ENCODE results near the gene C12orf57. TPM values are rescaled to one million over a fixed set of nuclear protein-coding genes. Genes with fewer than 3 reads are reported as not detected.

C12orf57 gene
- polyA plus RNA-seq, 5 donors: 179 to 281 (median 188) TPM

DNA sequence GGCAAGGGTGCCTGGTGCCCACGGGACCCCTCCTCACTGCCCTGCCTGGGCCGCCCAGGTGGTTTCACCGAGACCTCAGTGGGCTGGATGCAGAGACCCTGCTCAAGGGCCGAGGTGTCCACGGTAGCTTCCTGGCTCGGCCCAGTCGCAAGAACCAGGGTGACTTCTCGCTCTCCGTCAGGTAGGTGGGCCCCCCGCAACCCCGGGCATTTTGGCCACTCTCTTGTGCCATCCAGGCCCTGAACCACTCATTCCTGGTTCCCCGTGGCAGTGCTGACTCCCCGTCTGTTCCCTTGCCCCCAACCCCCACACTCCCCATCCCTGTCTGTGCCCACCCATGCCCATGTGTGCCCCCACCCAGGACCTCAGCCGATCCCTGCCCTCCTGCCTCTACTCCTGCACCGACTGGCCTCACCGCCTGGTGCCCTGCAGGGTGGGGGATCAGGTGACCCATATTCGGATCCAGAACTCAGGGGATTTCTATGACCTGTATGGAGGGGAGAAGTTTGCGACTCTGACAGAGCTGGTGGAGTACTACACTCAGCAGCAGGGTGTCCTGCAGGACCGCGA lies 7.8 kb downstream of the C12orf57 start:
- DNase-seq: no peak

DNA sequence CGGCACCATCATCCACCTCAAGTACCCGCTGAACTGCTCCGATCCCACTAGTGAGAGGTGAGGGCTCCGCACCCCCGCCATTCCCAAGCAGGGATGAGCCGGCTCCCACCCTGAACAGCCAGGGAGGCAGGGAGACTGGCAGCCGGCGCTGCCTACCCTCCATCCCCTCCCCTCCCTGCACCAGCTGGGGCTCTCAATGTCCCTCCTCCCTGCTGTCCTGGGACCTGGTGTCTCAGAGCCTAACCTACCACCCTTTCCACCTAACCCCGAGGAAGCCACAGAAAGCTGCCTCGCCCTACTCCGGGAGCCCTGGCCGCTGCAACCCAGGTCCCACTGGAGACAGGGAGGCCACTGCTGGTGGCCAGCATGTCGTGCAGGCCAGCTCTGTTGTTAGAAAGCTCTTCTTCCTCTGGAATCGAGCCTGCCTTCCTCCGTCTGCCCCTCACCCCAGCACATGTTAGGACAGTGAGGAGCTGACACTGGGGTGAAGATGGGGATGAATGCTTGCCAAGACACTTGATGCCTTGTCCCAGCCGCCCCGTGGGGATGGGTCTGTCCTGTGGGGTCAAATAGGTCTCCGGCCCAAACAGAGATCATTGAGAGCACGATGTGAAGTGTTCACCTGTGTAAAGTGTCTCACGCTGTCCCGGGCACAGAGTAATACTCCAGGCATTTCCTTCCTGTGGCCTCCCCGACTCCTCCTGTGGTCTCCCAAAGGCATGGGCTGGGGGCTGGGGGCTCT lies 8.5 kb downstream of the C12orf57 start:
- DNase-seq: no peak

DNA sequence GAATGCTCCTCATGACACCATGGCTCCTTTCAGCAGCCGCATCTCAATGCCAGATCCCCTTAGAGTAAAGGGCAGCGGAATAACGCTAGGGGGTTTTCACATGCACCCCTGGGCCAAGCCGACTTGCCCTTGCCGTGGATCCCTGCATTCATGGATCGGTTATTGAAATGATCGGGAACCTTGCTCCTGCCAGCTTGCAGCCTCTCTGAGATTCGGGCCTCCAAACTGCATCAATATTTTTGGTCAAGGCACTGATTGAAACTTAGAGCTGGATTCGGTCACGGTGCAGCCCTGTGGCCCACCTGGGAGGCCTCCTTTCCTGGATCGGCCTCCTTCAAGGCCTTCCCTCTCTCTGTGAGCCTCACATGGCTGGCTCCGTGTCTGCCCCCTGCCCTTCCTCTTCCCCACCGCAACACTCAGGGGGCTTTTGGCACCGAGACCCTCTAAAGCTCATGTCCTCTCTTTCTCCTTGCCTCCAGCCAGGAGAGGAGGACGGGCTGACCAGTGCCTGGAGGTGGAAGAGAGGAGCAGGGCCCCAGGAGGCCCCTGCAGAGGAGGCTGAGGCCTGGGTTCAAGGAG lies 9.1 kb downstream of the C12orf57 start:
- DNase-seq: no peak

DNA sequence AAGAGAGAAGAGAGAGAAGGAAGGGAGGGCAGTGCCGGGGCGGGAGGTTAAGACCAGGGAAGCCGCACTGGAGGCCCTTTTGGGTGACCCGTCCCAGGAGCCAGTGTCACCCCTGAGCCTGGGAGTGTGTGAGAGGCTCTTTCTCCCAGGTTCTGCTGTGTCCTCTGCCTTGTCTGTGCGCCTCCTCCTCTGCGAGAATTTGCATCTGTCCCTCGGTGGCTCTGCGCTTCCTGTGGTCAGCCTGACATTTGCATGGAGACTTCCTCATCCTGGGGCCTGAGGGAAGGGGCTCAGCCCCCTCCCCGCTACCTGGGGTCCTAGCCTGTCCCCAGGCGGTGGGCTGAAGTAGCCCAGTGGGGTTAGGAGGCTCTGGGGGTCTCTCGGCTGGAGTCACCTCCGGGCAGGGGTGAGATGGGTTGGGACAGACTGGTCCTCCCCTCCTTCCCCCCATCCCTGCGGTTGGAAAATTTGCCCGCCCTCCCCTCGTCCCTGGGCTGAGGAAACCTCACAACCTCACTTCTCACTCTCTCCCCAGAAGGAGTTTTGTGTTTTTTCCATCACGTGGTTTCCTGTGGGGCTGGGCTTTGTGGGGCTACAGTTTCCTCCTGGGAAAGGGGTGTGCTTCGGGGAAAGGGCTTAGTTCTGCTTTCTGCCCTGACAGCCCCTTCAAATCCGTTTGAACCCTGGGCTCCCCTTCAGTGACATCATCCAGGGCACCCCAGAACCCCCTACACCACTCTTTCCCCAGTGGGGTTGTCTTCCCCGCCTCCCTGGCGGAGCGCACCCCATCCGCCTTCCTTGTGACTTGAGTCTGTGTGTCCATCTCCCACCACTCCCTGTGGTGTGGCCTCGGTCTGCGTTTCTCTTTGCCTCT lies 9.9 kb downstream of the C12orf57 start:
- DNase-seq: no peak

DNA sequence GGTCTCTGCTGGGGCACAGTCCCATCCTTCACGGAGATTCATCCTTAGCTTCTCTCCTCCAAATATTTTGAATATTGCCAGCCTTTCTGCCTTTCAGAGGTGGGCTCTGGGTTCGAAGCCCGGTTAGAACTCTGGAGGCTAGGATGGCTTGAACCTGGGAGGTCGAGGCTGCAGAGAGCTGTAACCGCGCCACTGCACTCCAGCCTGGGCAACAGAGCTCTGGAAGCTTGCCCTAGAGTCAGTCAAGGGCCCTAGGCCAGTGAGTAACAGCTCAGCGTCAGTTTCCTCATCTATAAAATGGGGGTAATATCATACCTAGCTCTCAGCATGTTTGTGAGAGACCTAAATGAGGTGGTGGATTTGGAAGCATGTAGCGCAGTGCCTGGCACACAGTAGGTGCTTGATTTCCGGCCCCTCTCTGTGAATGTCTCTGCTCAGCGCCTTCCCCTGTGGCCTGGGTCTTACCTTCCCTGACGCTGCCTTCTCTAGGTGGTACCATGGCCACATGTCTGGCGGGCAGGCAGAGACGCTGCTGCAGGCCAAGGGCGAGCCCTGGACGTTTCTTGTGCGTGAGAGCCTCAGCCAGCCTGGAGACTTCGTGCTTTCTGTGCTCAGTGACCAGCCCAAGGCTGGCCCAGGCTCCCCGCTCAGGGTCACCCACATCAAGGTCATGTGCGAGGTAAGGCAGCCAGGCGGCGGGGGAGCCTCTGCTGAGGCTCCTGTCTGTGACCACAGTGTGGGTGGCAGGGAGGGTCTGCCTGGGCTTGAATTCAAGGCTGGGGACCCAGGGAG lies 10.7 kb downstream of the C12orf57 start:
- no peak for DNase-seq

DNA sequence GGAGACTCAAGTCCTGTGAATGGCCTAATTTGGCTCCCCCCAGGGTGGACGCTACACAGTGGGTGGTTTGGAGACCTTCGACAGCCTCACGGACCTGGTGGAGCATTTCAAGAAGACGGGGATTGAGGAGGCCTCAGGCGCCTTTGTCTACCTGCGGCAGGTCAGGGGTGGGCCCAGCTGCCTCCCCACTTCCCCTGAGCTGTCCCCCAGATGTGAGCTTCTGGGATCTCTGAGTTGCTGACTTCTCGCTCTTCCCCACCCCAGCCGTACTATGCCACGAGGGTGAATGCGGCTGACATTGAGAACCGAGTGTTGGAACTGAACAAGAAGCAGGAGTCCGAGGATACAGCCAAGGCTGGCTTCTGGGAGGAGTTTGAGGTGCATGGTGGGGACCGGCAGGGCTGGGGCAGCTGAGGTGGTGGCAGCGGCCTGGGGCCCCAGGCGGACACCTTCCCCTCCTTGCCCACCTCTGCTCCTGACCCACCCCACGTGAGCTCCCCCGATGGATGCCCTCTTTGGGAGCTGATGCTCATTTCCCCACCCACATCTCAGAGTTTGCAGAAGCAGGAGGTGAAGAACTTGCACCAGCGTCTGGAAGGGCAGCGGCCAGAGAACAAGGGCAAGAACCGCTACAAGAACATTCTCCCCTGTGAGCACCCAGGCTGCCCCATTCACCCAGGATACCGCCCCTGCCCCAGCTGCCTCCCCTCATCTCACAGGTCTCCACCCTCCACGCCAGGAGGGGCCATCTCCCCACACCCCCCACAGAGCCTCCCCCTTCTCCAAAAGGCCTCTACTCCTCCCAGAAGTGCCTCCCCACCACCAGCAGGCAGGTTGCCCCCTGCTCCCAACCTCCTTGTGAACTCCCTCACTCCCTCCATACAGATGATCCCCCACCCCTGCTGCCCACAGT lies 11.5 kb downstream of the C12orf57 start:
- no peak for DNase-seq

DNA sequence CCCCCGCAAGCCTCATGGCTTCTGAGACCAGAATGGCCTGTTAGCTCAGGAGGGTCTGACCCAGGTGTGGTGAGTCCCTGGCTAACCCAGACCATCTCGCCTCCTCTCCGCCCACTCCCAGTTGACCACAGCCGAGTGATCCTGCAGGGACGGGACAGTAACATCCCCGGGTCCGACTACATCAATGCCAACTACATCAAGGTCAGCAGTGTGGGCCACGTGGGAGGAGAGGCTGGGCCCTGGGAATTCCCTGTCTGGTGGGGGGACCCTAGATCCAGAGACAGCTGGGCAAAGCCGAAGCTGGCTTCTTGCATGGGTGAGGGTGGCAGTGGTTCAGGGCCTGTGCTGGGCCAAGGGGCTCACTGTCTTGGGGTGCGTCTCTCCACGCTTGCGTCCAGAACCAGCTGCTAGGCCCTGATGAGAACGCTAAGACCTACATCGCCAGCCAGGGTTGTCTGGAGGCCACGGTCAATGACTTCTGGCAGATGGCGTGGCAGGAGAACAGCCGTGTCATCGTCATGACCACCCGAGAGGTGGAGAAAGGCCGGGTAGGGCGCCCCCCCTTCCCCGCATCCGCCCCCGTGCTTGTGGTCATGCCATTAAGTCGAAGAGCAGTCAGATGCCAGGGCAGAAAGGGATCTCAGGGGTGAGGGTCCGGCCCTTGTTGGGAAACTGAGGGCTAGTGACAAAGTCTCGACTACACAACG lies 12.4 kb downstream of the C12orf57 start:
- no peak for DNase-seq

DNA sequence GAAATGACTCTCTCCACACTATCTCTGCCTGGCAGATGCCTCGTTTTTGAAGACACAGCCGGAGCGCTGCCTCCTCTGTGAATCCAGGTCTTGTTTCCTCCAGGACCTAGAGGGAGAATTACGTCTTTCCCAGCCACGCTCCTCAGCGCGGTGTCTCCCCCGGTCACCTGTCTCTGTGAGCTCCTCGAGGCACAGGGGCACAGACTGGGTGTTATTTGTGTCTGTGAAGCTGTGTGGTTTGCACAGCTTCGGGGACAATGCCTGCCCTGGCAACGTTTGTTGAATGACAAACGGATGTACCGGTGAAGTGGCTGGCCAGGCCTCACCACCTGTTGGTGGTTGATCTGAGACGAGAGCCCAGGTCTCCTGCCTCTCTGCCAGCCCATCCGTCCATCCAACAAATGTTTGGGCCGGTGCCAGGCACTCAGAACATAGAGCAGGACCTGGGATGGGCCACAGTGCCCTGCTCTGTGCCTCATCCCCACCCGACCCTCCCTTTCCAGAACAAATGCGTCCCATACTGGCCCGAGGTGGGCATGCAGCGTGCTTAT lies 13.4 kb downstream of the C12orf57 start:
- no peak for DNase-seq

DNA sequence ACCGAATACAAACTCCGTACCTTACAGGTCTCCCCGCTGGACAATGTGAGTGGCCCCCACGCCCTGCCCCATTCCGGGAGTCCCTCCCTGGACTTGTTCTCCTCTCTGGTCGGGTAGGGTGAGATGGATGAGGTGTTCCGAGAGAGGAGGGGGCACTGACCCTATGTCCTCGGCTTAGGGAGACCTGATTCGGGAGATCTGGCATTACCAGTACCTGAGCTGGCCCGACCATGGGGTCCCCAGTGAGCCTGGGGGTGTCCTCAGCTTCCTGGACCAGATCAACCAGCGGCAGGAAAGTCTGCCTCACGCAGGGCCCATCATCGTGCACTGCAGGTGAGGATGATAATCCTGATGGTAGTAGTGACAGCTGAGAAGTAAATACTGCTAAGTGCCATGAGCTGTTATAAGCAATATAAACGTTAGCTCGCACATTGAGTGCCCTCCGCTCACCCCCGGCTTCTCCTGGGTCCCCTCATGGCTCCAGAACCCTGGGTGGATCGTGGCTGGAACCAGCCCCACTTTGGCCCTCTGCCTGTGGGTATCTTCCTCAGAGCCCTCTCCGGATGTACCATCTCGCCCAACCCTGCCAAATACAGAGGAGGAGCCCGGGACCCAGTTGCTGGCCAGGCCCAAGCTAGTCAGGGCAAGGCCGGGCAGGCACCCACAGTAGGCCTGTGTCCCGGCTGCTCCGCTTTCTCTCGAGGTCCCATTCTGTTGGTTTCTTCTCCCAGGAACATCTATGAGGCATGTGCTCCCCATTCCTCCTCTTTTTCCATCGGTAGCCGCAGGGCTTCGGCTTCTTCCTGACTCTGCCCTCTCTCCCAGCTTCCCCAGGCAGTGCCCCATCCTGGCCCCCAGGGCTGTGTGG lies 14.2 kb downstream of the C12orf57 start:
- DNase-seq: no peak

DNA sequence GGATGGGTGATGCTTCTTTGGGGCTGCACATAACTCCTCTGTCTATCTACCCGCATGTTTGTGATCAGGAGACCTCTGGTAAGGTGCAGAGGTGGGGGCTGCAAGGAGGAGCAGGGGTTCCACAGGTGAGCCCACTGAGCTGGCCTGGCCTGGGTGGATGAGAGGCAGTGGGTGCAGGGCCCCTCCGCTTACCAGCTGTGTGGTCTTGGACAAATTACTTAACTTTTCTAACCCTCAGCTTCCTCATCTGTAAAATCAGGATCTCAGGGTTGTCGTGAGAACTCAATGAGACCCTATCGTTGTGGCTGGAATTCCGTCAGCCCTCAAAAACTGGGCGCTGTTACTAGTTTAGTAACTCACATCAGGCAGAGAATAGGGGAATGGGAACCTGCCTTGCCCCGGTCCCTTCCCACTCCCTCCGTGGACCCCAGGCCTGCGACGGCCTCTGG lies 14.8 kb downstream of the C12orf57 start:
- DNase-seq: no peak

DNA sequence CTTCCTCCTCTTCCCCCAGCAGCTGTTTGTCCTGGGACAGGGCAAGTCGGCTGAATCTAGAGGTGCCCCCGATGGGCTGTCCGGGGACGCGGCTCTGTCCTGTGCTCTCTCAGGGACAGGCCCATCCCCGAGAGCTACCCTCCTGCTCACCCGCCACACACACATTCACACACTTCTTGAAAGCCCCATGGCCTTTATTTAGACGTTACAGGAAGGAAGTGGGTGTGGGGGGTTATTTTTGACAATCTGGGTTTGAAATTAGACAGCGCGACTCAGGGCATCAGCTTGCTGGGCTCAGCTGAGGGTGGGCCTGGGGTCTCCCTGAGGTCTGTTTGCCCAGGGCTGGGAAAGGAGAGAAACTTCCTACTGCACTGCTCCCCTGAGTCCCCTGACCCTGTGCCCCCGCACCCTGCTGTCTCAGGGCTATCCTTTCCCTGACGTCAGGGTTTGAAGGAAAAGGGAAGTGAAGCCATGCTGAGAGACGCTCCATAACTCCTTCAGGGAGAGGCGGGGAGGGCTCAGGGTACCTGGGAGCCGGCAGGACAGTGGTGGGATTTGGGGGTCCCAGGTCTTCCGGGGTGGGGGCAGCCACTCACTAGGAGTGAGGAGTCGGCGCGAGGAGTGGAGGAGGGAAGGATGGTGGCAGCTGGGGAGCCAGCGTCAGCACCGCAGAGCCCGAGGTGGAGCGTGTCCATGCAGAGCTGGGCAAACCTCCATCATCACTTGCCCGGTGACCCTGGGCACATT lies 15.4 kb downstream of the C12orf57 start:
- no peak for DNase-seq

DNA sequence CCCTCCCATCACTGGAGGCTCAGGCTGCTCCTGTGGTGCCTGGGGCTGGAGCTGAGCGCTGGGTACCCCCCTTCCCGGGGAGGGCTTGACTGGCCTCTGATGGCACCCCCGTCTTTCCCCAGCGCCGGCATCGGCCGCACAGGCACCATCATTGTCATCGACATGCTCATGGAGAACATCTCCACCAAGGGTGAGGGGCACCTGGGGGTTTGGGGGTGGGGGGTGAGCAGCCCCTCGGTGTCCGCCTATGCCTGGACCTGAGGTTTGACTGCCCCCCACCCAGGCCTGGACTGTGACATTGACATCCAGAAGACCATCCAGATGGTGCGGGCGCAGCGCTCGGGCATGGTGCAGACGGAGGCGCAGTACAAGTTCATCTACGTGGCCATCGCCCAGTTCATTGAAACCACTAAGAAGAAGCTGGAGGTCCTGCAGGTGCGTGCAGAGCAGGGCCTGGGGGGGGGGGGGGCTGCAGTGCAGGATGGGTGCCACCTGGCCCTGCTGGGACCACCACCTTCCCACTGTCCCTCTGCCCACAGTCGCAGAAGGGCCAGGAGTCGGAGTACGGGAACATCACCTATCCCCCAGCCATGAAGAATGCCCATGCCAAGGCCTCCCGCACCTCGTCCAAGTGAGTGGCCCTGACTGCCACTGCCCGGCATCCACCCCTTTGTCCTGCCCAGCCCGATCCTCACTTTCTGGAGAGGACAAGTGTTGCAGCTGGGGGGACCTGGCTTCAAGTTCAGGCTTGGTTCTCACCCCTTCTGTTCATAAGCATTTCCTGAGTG lies 16.2 kb downstream of the C12orf57 start:
- no peak for DNase-seq

DNA sequence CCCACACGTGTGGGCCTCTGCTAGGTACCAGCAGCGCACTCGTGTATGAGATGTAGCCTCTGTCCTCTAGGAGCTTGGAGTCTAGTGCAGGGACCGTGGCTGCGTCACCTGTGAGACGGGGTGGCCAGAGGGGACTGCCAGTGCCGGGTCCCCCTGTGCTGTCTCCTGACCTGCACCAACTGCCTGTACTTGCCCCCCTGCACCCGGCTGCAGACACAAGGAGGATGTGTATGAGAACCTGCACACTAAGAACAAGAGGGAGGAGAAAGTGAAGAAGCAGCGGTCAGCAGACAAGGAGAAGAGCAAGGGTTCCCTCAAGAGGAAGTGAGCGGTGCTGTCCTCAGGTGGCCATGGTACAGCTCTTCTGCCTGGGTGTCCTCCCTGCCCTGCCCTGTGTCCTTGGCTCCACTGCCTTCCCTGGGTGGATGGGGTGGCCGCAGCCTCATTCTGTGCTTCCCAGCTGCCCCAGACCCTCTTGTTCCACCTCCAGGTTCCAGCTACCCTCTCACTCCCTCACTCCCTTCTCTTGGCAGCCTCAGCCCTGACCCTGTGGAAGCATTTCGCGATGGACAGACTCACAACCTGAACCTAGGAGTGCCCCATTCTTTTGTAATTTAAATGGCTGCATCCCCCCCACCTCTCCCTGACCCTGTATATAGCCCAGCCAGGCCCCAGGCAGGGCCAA lies 16.9 kb downstream of the C12orf57 start:
- DNase-seq: no peak

DNA sequence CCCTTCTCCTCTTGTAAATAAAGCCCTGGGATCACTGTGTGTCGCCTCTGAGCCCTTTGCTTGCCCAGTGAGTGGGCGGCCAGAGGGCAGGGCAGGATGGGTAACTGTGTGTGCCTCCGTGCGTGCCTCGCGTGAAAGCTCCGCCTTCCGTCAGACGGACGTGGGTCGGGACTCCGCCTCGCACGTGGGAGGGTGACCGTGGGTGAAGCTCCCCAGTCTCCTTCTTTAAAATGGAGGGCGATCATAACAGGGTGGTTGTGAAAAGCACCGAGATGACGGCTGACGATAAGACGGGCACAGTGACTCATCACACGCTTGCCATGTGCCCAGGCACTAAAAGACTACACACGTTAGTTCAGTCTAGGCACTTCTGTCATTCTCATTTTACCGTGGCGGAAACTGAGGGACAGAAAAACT lies 17.5 kb downstream of the C12orf57 start:
- no peak for DNase-seq

DNA sequence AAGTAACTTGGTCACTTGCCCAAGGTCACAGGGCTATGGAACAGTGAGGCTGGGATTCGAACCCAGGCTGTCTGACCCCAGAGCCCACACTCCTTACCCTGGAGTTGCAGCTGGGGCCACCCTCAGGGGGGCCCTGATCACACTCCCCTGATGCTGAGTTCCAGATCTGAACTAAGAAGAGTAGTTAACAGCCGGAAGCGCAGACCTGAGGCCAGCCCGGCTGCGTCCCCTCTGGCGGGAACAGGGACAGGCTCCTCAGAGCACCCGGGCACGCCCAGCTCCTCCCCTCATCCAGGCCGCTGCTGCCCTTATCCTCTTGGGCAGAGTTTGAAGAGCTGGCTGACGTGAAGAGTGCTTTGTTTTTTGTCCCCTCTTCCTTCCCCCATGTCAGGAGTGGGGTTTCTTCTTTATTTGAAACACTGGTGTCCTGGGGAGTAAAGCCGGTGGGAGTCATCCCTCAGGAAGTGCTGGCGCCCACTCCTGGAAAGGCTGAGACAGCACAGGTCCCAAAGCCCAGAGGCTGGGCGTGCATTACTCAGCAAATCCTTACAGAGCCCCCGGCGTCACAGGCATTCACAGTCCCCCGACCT lies 18.0 kb downstream of the C12orf57 start:
- DNase-seq: no peak
